Upper lobe of right lung (tissue), 1 donor: Measurements from ENCODE around the gene TMEM117. TPM values are rescaled to one million over a fixed set of nuclear protein-coding genes. Genes with fewer than 3 reads are reported as not detected.

ENCODE experiments used
- ATAC-seq: fragments of 200-7000 bp; cut with Tn5 transposase; one replicate; pipeline ENCODE4 v1.9.1; 2020; ENCODE audit warnings: mild to moderate bottlenecking, moderate library complexity
- DNase-seq: peaks from one replicate; pipeline ENCODE4 v3.0.0-alpha.2; 2020
- H3K27ac ChIP-seq: fragments of 200-600 bp; one replicate; pipeline ENCODE4 v1.8.0; 2022
- H3K27me3 ChIP-seq: fragments of 200-600 bp; one replicate; pipeline ENCODE4 v1.8.0; 2022; ENCODE audit warnings: mild to moderate bottlenecking
- H3K36me3 ChIP-seq: fragments of 200-600 bp; one replicate; pipeline ENCODE4 v1.8.0; 2022
- H3K4me1 ChIP-seq: fragments of 200-600 bp; one replicate; pipeline ENCODE4 v1.8.0; 2022
- H3K4me3 ChIP-seq: fragments of 200-600 bp; one replicate; pipeline ENCODE4 v1.8.0; 2022; ENCODE audit warnings: mild to moderate bottlenecking
- H3K9me3 ChIP-seq: fragments of 200-600 bp; one replicate; pipeline ENCODE4 v1.8.0; 2022
- CTCF ChIP-seq: fragments of 200-600 bp; IDR thresholded peaks from one replicate; pipeline ENCODE4 v1.8.0; 2022; ENCODE audit warnings: antibody characterized with exemption
- intact Hi-C: fragments of 100-400 bp; cut with DNase I; formaldehyde crosslinking; loops from one replicate; pipeline ENCODE4 v1.11.0; 2022
- total RNA-seq: library from RNA; stranded (reverse); fragmentation: NEBNext Ultra II Directional; extraction: Animal tissue kit (Norgen Biotek cat#: 25700); gene quantifications from one replicate; pipeline ENCODE4 v1.2.1, GENCODE V29; 2021
- donor health status: DM: no; HTN: yes; CAD: no; lungs with severe emphysema.

Gene TMEM117
- total RNA-seq, 1 donor from 2014 or later, result 4.6 TPM

DNA sequence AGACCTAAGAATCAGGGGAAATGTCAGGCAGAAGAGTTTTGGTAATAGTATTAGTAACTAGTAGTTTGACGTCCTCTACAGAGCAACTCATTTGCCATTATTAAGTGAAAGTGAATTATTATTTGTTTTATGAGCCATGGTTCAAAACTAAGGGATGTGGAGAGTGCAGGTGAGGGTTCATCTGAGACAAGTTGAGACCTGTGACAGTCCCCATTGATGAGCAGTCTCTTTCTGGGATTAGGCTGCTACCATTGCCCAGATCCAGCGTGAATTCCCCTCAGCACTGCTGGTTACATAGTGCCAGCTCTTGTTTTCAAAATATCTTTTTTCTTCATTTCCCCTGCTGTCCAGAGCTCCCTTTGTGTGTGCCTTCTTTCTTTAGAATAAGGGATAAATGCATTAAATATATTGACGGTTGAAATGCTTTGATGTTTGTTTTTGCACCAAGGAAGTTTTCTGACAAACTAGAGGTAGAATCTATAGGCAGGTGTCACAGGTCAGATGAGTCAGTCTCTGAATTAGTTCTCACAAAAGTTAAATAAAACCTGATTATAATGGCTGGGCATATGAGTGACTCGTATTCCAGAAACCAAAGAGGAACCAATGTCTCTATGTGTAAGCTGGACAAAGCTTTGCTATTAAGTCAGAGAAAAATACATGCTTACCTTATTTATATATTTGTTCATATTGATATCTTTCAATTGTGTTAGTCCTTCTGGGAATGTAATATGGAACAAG lies 381.4 kb downstream of the TMEM117 start:
- no peaks in the 10 kb centered on the region for H3K9me3 ChIP-seq
- no peak overlapping the region for H3K4me3 ChIP-seq
- no peak for TF ChIP-seq CTCF
- no peak for ATAC-seq
- H3K27ac ChIP-seq, result no peak overlapping the region
- no peaks in the 10 kb centered on the region for H3K4me1 ChIP-seq
- DNase-seq, result no peak
- H3K36me3 ChIP-seq, result no peaks in the 10 kb centered on the region
- intact Hi-C loops, result no loop called here
- no peaks in the 10 kb centered on the region for H3K27me3 ChIP-seq

GRCh38 chr12:44223736-44224135 lies 387.9 kb downstream of the TMEM117 start:
- H3K27me3 ChIP-seq, result no peaks in the 10 kb centered on the region
- H3K9me3 ChIP-seq, result no peaks in the 10 kb centered on the region
- intact Hi-C loops, result no loop called here
- ATAC-seq, result no peak
- H3K4me1 ChIP-seq, result no peaks in the 10 kb centered on the region
- TF ChIP-seq CTCF, result no peak
- no peak for DNase-seq
- H3K4me3 ChIP-seq, result no peak overlapping the region
- H3K36me3 ChIP-seq, result no peaks in the 10 kb centered on the region
- no peak overlapping the region for H3K27ac ChIP-seq

DNA sequence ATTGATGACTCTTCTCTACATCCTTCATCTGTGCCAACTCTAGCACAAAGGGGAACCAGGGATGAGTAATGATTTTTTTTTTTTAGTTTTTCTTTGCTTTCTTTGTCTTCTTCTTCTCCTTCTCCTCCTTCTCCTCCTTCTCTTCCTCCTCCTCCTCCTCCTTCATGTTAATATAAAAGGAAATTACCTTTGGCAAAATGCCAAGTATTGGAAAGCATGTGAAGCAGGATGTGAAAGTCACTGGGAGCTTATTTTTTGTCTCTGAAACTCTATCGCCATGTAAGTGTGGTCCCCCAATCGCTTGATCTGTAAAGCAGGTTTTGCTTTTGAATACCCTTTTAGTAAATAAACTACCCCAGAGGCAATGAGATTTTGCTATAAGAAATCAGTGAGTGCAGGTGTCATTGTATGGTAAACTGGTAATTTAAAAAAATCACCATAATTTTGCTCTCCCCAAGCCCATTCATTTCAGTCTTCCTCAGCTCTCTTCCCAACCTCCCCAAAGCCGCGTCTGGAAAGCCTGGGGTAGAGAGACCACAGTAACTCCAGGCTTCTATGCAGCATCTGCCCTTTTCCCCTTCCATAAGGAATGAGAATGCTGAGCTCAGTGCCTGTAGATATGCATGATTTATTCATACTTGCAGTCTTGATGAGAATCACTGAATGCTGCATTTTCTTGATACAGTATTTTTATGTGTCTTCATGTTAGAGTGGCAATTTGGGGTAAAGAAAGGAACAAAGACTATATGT lies 388.7 kb downstream of the TMEM117 start:
- no peak for DNase-seq
- ATAC-seq, result no peak
- H3K4me1 ChIP-seq, result no peaks in the 10 kb centered on the region
- intact Hi-C loops, result no loop called here
- H3K27me3 ChIP-seq, result no peaks in the 10 kb centered on the region
- H3K4me3 ChIP-seq, result no peak overlapping the region
- no peaks in the 10 kb centered on the region for H3K36me3 ChIP-seq
- no peak for TF ChIP-seq CTCF
- H3K9me3 ChIP-seq, result no peaks in the 10 kb centered on the region
- no peak overlapping the region for H3K27ac ChIP-seq

DNA sequence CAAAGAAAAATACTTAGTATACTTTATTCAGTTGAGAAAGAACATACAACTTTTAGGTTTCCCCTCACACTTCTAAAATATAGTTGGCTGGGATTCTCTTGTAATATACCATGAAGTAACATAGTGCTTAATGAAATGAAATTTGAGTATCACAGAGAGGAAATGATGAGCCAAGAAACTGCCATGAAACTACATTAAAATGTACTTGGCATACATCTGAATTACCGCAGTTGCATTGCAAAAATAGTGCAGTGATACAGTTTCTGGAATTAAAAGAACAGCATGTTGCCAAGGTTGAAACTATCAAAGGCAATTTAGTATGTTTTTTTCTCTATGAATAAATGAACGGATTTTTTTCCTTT lies 389.2 kb downstream of the TMEM117 start:
- no peaks in the 10 kb centered on the region for H3K27me3 ChIP-seq
- intact Hi-C loops, result no loop called here
- no peaks in the 10 kb centered on the region for H3K4me1 ChIP-seq
- DNase-seq (no peak), ATAC-seq (no peak)
- H3K36me3 ChIP-seq, result no peaks in the 10 kb centered on the region
- TF ChIP-seq CTCF, result no peak
- no peaks in the 10 kb centered on the region for H3K9me3 ChIP-seq
- H3K27ac ChIP-seq, result no peak overlapping the region
- H3K4me3 ChIP-seq, result no peak overlapping the region

DNA sequence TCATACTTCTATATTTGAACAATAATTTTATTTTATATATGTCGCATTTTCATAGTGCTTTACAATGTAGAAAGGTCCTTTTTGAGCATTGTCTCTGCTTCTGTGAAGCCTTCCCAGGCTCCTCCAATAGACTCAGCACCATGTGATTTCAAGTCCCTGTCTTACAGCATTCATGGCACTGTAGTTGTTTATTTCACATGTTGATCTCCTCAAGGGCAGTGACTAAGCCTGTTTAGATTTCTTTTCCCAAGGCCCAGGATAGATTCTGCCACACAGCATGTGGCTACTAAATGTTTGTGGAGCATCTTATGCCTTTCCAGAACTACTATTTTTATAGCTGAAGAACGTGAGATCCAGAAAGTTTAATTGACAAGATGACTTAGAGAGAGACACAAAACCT lies 391.7 kb downstream of the TMEM117 start:
- DNase-seq, result no peak
- H3K27ac ChIP-seq, result no peak overlapping the region
- no peaks in the 10 kb centered on the region for H3K36me3 ChIP-seq
- no peak for TF ChIP-seq CTCF
- H3K4me3 ChIP-seq, result no peak overlapping the region
- H3K4me1 ChIP-seq, result no peaks in the 10 kb centered on the region
- H3K27me3 ChIP-seq, result no peaks in the 10 kb centered on the region
- no peaks in the 10 kb centered on the region for H3K9me3 ChIP-seq
- no peak for ATAC-seq
- intact Hi-C loops, result no loop called here
